Rectal smooth muscle tissue (tissue), 1 donor: ENCODE data around the gene CHMP5.

ENCODE experiments used
- H3K27ac ChIP-seq: one replicate; pipeline ENCODE4 v1.7.0; 2013; ENCODE audit warnings: low read depth, low read length, inconsistent platforms
- H3K27me3 ChIP-seq: one replicate; pipeline ENCODE4 v1.7.0; 2013; ENCODE audit warnings: low read length; ENCODE audit not compliant: control insufficient read depth, insufficient read depth
- H3K36me3 ChIP-seq: one replicate; pipeline ENCODE4 v1.7.0; 2013; ENCODE audit warnings: low read length; ENCODE audit not compliant: control insufficient read depth, insufficient read depth
- H3K4me1 ChIP-seq: one replicate; pipeline ENCODE4 v1.7.0; 2013; ENCODE audit warnings: low read length; ENCODE audit not compliant: control insufficient read depth, insufficient read depth
- H3K4me3 ChIP-seq: one replicate; pipeline ENCODE4 v1.7.0; 2013; ENCODE audit warnings: low read length
- H3K9ac ChIP-seq: one replicate; pipeline ENCODE4 v1.7.0; 2013; ENCODE audit warnings: low read length

The CHMP5 gene

GRCh38 chr9:33249087-33249658 is 15.7 kb upstream of the CHMP5 start:
- Histone ChIP-seq H3K36me3 (peaks cover 5% of the 10 kb centered on the region), H3K4me1 (no peaks in the 10 kb centered on the region), H3K27me3 (no peaks in the 10 kb centered on the region), H3K27ac (no peak overlapping the region), H3K9ac (no peak overlapping the region), H3K4me3 (no peak overlapping the region)

- H3K27ac ChIP-seq = no peak overlapping the region
- peaks cover 12% of the 10 kb centered on the region for H3K36me3 ChIP-seq
Observed at GRCh38 chr9:33249983-33250382, 14.9 kb upstream of the CHMP5 start.

GRCh38 chr9:33250458-33250995 is 14.3 kb upstream of the CHMP5 start:
- no peaks in the 10 kb centered on the region for H3K27me3 ChIP-seq
- no peaks in the 10 kb centered on the region for H3K4me1 ChIP-seq
- H3K4me3 ChIP-seq = no peak overlapping the region
- H3K36me3 ChIP-seq = peaks cover 18% of the 10 kb centered on the region
- H3K9ac ChIP-seq = no peak overlapping the region
- H3K27ac ChIP-seq = no peak overlapping the region

More at GRCh38 chr9:33249983-33250382, 14.9 kb upstream of the CHMP5 start:
- H3K9ac ChIP-seq = no peak overlapping the region
- no peak overlapping the region for H3K4me3 ChIP-seq
- H3K4me1 ChIP-seq = no peaks in the 10 kb centered on the region
- H3K27me3 ChIP-seq = no peaks in the 10 kb centered on the region

GRCh38 chr9:33254211-33254610 is 10.6 kb upstream of the CHMP5 start:
- Histone ChIP-seq H3K4me1 (no peaks in the 10 kb centered on the region), H3K27ac (no peak overlapping the region), H3K27me3 (no peaks in the 10 kb centered on the region), H3K4me3 (no peak overlapping the region), H3K9ac (no peak overlapping the region), H3K36me3 (peaks cover 34% of the 10 kb centered on the region)

GRCh38 chr9:33255014-33255413 is 9.8 kb upstream of the CHMP5 start:
- Histone ChIP-seq H3K9ac (no peak overlapping the region), H3K27me3 (no peaks in the 10 kb centered on the region), H3K4me3 (no peak overlapping the region), H3K27ac (no peak overlapping the region), H3K4me1 (no peaks in the 10 kb centered on the region), H3K36me3 (peaks cover 41% of the 10 kb centered on the region)

- Histone ChIP-seq H3K4me3 (no peak overlapping the region), H3K9ac (no peak overlapping the region), H3K27me3 (no peaks in the 10 kb centered on the region), H3K27ac (no peak overlapping the region), H3K36me3 (peaks cover 46% of the 10 kb centered on the region), H3K4me1 (no peaks in the 10 kb centered on the region)
Observed at GRCh38 chr9:33255471-33255870, 9.4 kb upstream of the CHMP5 start.

- Histone ChIP-seq H3K36me3 (peaks cover 47% of the 10 kb centered on the region), H3K4me1 (no peaks in the 10 kb centered on the region), H3K27me3 (no peaks in the 10 kb centered on the region), H3K4me3 (no peak overlapping the region), H3K9ac (no peak overlapping the region), H3K27ac (no peak overlapping the region)
Observed at GRCh38 chr9:33256236-33256635, 8.6 kb upstream of the CHMP5 start.

GRCh38 chr9:33257276-33257675 is 7.6 kb upstream of the CHMP5 start:
- Histone ChIP-seq H3K4me3 (no peak overlapping the region), H3K36me3 (peaks cover 47% of the 10 kb centered on the region), H3K4me1 (no peaks in the 10 kb centered on the region), H3K27ac (no peak overlapping the region), H3K27me3 (no peaks in the 10 kb centered on the region), H3K9ac (no peak overlapping the region)

GRCh38 chr9:33260372-33260771 is 4.5 kb upstream of the CHMP5 start:
- Histone ChIP-seq H3K27ac (no peak overlapping the region), H3K4me3 (no peak overlapping the region), H3K9ac (no peak overlapping the region), H3K36me3 (peaks cover 31% of the 10 kb centered on the region), H3K4me1 (peaks cover 11% of the 10 kb centered on the region), H3K27me3 (no peaks in the 10 kb centered on the region)

GRCh38 chr9:33263131-33264002 is 1.5 kb upstream of the CHMP5 start:
- H3K4me1 ChIP-seq = peaks cover 17% of the 10 kb centered on the region
- peak overlapping the region; percentile 72 for H3K4me3 ChIP-seq
- peak overlapping the region; percentile 50 for H3K9ac ChIP-seq
- H3K27ac ChIP-seq = peak overlapping the region; percentile 90
- H3K27me3 ChIP-seq = no peaks in the 10 kb centered on the region
- H3K36me3 ChIP-seq = peaks cover 25% of the 10 kb centered on the region

- H3K27me3 ChIP-seq = no peaks in the 10 kb centered on the region
- peak overlapping the region; percentile 72 for H3K4me3 ChIP-seq
- peaks cover 17% of the 10 kb centered on the region for H3K4me1 ChIP-seq
- H3K27ac ChIP-seq = peak overlapping the region; percentile 90
- H3K36me3 ChIP-seq = peaks cover 23% of the 10 kb centered on the region
- H3K9ac ChIP-seq = peak overlapping the region; percentile 50
Observed at GRCh38 chr9:33264003-33264472, 811 bp upstream of the CHMP5 start.

GRCh38 chr9:33265211-33265865 is 489 bp downstream of the CHMP5 start:
- Histone ChIP-seq H3K36me3 (peaks cover 15% of the 10 kb centered on the region), H3K27ac (peak overlapping the region; percentile 91), H3K9ac (peak overlapping the region; percentile 99), H3K4me3 (peak overlapping the region; percentile 100), H3K27me3 (no peaks in the 10 kb centered on the region), H3K4me1 (peaks cover 17% of the 10 kb centered on the region)
